ENCODE results near the gene ANKRD13D. TPM values are rescaled to one million over a fixed set of nuclear protein-coding genes. Genes with fewer than 3 reads are reported as not detected.

The ANKRD13D gene
- total RNA-seq, 4 donors from 2014 or later, result 46.8 to 158 (median 69.5) TPM

DNA sequence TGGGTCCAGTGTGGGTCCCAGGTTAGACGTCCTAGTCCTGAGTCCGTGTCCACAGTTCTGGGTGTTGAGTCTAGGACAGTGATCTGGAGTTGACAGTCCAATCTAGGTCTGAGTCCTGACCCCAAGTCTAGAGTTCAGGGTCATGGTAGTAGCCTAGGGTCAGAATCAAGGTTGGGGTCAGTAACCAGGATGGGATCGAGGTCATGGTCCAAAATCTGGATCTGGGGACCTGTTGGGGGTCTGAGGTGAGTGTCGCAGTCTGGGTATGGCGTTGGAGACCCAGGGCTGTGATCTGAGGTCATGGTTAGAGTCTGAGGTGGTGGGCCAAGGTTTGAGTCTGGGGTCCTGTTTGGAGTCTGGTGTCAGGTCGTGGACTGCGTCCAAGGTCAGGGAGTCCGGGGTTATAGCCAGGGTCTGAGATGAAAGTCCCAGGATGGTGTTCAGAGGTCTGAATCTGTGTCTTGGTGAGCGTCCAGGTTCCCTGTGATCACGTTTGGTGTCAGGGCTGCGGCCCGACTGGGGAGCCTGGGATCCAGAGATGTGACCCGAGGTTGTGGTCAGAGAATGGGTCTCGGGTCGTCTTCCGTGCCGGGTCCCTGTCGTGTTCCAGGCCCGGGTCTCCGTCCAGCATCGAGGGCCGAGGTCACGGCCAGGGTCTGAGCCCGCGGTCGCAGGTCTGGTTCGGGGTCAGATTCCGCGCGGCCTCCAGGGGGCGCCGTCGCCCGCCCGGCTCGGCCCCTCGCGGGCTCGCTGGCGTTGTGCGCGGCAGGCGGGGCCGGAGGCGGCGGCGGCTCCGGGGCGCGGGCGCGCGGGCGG is 23.3 kb upstream of the ANKRD13D start:
- peak overlapping the region in 1 of 4 donors; percentile 31 for H3K4me3 ChIP-seq
- WGBS, 2 donors, result 11 to 23% methylated on average over 29 to 54 of the region's 54 CpGs
- H3K27ac ChIP-seq, result peak overlapping the region; percentile 77 to 89 (median 84)
- H3K27me3 ChIP-seq, result no peaks in the 10 kb centered on the region
- TF ChIP-seq EP300 (IDR thresholded peaks at IDR 0.05), result no peak
- TF ChIP-seq, protein P1, sequence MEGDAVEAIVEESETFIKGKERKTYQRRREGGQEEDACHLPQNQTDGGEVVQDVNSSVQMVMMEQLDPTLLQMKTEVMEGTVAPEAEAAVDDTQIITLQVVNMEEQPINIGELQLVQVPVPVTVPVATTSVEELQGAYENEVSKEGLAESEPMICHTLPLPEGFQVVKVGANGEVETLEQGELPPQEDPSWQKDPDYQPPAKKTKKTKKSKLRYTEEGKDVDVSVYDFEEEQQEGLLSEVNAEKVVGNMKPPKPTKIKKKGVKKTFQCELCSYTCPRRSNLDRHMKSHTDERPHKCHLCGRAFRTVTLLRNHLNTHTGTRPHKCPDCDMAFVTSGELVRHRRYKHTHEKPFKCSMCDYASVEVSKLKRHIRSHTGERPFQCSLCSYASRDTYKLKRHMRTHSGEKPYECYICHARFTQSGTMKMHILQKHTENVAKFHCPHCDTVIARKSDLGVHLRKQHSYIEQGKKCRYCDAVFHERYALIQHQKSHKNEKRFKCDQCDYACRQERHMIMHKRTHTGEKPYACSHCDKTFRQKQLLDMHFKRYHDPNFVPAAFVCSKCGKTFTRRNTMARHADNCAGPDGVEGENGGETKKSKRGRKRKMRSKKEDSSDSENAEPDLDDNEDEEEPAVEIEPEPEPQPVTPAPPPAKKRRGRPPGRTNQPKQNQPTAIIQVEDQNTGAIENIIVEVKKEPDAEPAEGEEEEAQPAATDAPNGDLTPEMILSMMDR (IDR thresholded peaks at IDR 0.05), result peak; percentile 69 to 98 (median 87)
- peaks cover 0 to 4% (median 0%) of the 10 kb centered on the region in 3 donors for H3K36me3 ChIP-seq
- peaks cover 5 to 74% (median 56%) of the 10 kb centered on the region in 4 donors for H3K4me1 ChIP-seq
- peak; percentile 59 to 69 for DNase-seq (ENCODE audit: low spot score in 2 of 2)
- H3K9me3 ChIP-seq, result no peaks in the 10 kb centered on the region

DNA sequence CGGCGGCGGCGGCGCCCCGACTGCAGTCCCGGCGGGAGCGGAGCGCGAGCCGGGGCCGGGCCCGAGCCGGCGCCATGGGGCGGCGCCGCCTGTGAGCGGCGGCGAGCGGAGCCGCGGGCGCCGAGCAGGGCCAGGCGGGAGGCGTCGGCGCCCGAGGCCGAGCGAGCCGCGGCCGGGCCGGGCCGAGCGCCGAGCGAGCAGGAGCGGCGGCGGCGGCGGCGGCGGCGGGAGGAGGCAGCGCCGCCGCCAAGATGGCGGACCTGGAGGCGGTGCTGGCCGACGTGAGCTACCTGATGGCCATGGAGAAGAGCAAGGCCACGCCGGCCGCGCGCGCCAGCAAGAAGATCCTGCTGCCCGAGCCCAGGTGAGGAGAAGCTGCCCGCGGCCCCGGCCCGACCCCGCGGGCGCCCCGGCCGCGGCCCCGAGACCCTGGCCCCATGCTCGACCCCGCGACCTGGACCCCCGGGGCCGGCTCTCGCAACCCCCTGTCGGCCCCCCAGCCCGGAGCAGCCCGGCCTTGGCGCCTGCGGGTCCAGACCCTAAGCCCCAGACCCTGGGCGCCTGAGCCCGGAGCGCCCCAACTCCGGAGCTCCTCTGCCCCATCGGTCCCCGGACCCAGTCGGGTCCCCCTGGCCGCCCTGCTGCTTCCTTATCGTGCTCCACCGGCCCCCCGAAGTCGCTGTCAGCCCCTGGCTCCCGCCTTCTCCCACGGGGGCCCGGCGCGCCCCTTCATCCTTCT is 22.5 kb upstream of the ANKRD13D start, which contains the start of gene GRK2:
Gene GRK2, plus strand, starts transcription at position 25 of the 739 bp plus-strand sequence. Its CDS starts 227 bp downstream, at position 252.
- Histone ChIP-seq H3K27me3 (no peaks in the 10 kb centered on the region), H3K27ac (peak within 1 kb of the TSS; percentile 85 to 98 (median 94)), H3K36me3 (peaks cover 0 to 4% (median 0%) of the 10 kb centered on the region in 3 donors), H3K4me1 (peaks cover 5 to 74% (median 59%) of the 10 kb centered on the region in 4 donors), H3K9me3 (no peaks in the 10 kb centered on the region), H3K4me3 (peak within 1 kb of the TSS; percentile 76 to 99 (median 93))
- no peak for DNase-seq (ENCODE audit: low spot score in 2 of 2)
- no peak for TF ChIP-seq EP300 (IDR thresholded peaks at IDR 0.05)
- TF ChIP-seq, protein P1 (IDR thresholded peaks at IDR 0.05), result no peak
- no peak for TF ChIP-seq POLR2A (IDR thresholded peaks at IDR 0.05)
- 1 to 2% methylated on average over 14 to 43 of the region's 103 CpGs for WGBS, 2 donors

DNA sequence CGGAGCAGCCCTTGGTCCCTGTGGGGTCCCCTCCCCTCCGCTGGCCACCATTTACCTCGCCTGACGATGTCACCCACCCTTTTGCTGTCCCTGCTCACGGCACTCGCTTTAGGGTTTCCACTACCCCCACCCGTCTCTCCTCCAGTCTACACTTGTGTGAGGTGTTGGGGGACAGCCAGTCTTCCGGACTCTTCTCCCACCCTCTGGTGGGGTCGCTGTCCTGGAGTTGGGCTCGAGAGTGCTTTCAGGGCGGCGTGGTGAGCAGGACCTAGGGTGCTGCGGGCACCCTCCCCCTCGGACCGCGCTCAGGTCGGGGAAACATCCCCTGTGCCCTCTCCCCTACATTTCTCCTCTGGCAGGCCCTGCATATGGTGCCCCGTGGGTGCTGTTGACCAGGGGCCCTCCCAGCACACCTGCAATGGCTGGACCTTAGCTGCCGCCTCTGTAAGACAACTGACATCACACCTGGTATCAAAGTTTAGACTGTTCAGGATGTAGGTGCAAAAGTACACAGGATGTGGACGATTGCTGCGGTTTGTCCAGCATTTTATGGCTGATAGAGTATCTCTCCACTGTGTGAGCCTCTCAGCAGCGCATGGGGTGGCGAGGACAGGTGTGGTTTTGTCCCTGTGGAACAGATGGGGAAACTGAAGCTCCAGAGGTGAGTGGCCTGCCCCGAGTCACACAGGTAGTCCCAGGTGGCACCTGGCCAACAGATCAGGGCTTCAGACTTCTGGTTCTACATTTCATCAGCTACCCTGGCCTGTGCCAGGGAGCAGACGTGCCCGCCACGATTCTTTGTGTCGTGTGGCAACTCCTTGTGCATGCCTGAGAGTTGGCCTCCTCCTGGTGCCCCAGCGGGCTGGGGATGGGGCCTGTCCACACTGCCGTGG is 21.7 kb upstream of the ANKRD13D start:
- Histone ChIP-seq H3K27me3 (no peaks in the 10 kb centered on the region), H3K4me3 (peak overlapping the region; percentile 76 to 99 (median 93)), H3K27ac (peak overlapping the region; percentile 83 to 98 (median 94)), H3K4me1 (peaks cover 5 to 74% (median 59%) of the 10 kb centered on the region in 4 donors), H3K9me3 (no peaks in the 10 kb centered on the region), H3K36me3 (peaks cover 0 to 8% (median 4%) of the 10 kb centered on the region in 3 donors)
- TF ChIP-seq EP300 (IDR thresholded peaks at IDR 0.05) (no peak), POLR2A (IDR thresholded peaks at IDR 0.05) (no peak)
- TF ChIP-seq, protein P1 (IDR thresholded peaks at IDR 0.05), result no peak
- 17 to 18% methylated on average over 28 to 30 of the region's 30 CpGs for WGBS, 2 donors
- DNase-seq (ENCODE audit: low spot score in 2 of 2), result no peak

DNA sequence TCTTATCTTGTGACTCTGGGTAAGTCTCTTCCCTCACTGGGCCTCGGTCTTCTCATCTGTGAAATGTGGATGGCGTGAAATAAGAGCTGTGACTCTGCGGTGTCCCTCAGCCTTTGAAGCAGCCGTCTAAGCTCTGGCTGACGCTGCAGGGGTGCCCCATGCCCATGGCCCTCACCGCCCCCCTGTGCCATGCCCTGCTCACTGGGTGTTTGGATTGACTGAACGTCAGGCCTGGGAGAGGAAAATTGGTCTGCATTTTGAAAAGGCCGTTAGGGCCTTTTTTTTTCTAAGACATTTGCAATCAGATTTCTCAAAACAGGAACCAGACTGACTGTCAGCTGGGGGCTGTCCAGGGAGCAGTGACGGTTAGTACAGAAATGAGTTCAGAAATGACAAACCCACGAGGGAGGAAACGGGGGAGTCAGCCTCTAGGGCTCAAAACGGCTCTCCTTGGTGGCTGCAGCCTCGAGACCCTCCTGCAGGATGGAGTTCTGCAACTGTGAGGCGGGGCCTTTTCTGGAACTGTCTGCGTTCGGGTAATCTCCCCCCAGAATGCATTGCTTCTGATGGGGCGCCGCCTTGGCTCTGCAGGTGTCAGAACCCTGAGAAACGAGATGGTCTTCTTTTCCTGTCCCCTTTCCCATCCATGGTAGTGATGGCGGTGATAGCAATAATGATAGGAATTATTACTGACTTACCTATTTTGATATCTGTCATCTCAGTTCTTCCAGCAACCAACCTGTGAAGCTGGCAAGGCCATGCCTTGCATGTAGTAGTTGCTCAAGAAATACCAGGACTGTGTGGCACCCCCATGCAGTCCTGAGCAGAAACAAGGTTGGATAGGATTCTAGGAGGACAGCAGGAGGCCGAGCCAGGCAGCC is 20.8 kb upstream of the ANKRD13D start:
- H3K36me3 ChIP-seq, result peaks cover 0 to 10% (median 4%) of the 10 kb centered on the region in 3 donors
- H3K4me3 ChIP-seq, result peak overlapping the region; percentile 76 to 99 (median 93)
- DNase-seq (ENCODE audit: low spot score in 2 of 2), result no peak
- no peaks in the 10 kb centered on the region for H3K9me3 ChIP-seq
- no peak for TF ChIP-seq POLR2A (IDR thresholded peaks at IDR 0.05)
- TF ChIP-seq, protein P1 (IDR thresholded peaks at IDR 0.05), result no peak
- TF ChIP-seq EP300 (IDR thresholded peaks at IDR 0.05), result no peak
- 46 to 54% methylated on average over 21 of the region's 21 CpGs for WGBS, 2 donors
- peaks cover 5 to 74% (median 61%) of the 10 kb centered on the region in 4 donors for H3K4me1 ChIP-seq
- H3K27me3 ChIP-seq, result no peaks in the 10 kb centered on the region
- peak overlapping the region in 3 of 4 donors; percentile 92 to 98 (median 96) for H3K27ac ChIP-seq

Measured in tibial nerve (tissue), 4 donors.